ENCODE results near the gene MSL1. TPM values are rescaled to one million over a fixed set of nuclear protein-coding genes. Genes with fewer than 3 reads are reported as not detected.

MSL1 gene
- total and polyA plus RNA-seq, 2 of the 13 experiments (the other 11 are each of a cell fraction or from before 2014, with no cell fraction given) = 63.8 to 88.5 TPM

DNA sequence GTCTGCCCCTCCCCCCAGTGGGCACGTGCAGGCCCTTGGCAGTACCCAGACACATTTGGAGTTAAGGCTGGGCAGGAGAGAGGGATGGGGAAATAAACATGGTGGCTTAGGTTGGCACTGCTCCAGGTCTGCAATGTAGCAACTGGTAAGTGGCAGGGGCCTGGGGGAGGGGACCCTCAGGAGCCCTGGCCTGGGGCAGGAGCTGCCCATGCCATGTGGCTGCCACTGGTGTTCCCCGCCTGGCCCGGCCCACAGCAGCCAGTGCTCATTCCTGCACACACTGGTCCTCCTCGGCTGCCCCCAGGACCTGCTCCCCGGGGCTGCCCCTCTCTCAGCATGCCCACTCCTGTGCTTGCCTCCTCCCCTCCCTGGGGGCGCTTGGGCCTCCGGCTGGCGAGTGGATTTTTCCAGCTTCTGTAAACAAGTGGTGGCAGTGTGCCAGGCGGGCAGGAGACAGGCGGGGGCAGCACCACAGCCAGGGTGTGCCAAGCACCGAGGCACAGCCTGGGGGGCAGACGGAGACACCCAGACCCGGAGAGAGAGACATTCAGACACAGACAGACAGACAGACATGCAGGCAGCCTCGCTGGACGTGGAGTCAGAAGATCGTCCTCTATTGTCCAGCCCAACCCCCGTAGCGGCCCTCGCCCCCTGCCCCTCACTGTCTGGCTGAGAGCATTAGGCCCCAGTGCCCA lies 49.6 kb upstream of the MSL1 start (continued):
- TF ChIP-seq MTA1 (CRISPR knock-in tag; IDR thresholded peaks at IDR 0.05; ENCODE audit: borderline replicate concordance) (peak; percentile 42; the same call in 1 of the 2 replicates), ZNF552 (CRISPR knock-in tag; IDR thresholded peaks at IDR 0.05; ENCODE audit: borderline replicate concordance) (no peak), ZNF619 (CRISPR knock-in tag; IDR thresholded peaks at IDR 0.05) (peak; percentile 47; the same call in 1 of the 2 replicates), FOXP1 (IDR thresholded peaks at IDR 0.05) (no peak), FOXP1 (CRISPR knock-in tag; IDR thresholded peaks at IDR 0.05) (0 out of 2 replicates have a peak, but pooled peaks have one; percentile 48), ZNF768 (CRISPR knock-in tag; IDR thresholded peaks at IDR 0.05) (0 out of 2 replicates have a peak, but pooled peaks have one; percentile 11), YY1 (IDR thresholded peaks at IDR 0.05; ENCODE audit: insufficient read depth, insufficient replicate concordance, low read depth, low read length) (no peak), HNF4A (CRISPR knock-in tag; IDR thresholded peaks at IDR 0.05) (0 out of 2 replicates have a peak, but pooled peaks have one; percentile 29), NONO (IDR thresholded peaks at IDR 0.05) (no peak), NONO (CRISPR knock-in tag; conservative IDR thresholded peaks at IDR 0.05) (0 out of 2 replicates have a peak, but pooled peaks have one; percentile 16), FOXA1 (IDR thresholded peaks at IDR 0.05) (no peak), FOXA1 (CRISPR knock-in tag; IDR thresholded peaks at IDR 0.05) (peak; percentile 85), AGO2 (optimal IDR thresholded peaks at IDR 0.05; ENCODE audit: low read depth, low read length) (peak; percentile 53), DPF2 (CRISPR knock-in tag; IDR thresholded peaks at IDR 0.05; ENCODE audit: borderline replicate concordance, low read depth) (peak; percentile 45; the same call in 1 of the 2 replicates), GATAD2A (CRISPR knock-in tag; IDR thresholded peaks at IDR 0.05) (peak; percentile 82; the same call in 1 of the 2 replicates), KLF11 (CRISPR knock-in tag; IDR thresholded peaks at IDR 0.05) (no peak), ETV6 (CRISPR knock-in tag; conservative IDR thresholded peaks at IDR 0.05) (peak; percentile 37; the same call in 1 of the 2 replicates)
- TF ChIP-seq, protein P1, sequence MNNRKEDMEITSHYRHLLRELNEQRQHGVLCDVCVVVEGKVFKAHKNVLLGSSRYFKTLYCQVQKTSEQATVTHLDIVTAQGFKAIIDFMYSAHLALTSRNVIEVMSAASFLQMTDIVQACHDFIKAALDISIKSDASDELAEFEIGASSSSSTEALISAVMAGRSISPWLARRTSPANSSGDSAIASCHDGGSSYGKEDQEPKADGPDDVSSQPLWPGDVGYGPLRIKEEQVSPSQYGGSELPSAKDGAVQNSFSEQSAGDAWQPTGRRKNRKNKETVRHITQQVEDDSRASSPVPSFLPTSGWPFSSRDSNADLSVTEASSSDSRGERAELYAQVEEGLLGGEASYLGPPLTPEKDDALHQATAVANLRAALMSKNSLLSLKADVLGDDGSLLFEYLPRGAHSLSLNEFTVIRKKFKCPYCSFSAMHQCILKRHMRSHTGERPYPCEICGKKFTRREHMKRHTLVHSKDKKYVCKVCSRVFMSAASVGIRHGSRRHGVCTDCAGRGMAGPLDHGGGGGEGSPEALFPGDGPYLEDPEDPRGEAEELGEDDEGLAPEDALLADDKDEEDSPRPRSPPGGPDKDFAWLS (CRISPR knock-in tag; IDR thresholded peaks at IDR 0.05; ENCODE audit: borderline replicate concordance) = 0 out of 2 replicates have a peak, but pooled peaks have one; percentile 49
- TF ChIP-seq, protein P2, sequence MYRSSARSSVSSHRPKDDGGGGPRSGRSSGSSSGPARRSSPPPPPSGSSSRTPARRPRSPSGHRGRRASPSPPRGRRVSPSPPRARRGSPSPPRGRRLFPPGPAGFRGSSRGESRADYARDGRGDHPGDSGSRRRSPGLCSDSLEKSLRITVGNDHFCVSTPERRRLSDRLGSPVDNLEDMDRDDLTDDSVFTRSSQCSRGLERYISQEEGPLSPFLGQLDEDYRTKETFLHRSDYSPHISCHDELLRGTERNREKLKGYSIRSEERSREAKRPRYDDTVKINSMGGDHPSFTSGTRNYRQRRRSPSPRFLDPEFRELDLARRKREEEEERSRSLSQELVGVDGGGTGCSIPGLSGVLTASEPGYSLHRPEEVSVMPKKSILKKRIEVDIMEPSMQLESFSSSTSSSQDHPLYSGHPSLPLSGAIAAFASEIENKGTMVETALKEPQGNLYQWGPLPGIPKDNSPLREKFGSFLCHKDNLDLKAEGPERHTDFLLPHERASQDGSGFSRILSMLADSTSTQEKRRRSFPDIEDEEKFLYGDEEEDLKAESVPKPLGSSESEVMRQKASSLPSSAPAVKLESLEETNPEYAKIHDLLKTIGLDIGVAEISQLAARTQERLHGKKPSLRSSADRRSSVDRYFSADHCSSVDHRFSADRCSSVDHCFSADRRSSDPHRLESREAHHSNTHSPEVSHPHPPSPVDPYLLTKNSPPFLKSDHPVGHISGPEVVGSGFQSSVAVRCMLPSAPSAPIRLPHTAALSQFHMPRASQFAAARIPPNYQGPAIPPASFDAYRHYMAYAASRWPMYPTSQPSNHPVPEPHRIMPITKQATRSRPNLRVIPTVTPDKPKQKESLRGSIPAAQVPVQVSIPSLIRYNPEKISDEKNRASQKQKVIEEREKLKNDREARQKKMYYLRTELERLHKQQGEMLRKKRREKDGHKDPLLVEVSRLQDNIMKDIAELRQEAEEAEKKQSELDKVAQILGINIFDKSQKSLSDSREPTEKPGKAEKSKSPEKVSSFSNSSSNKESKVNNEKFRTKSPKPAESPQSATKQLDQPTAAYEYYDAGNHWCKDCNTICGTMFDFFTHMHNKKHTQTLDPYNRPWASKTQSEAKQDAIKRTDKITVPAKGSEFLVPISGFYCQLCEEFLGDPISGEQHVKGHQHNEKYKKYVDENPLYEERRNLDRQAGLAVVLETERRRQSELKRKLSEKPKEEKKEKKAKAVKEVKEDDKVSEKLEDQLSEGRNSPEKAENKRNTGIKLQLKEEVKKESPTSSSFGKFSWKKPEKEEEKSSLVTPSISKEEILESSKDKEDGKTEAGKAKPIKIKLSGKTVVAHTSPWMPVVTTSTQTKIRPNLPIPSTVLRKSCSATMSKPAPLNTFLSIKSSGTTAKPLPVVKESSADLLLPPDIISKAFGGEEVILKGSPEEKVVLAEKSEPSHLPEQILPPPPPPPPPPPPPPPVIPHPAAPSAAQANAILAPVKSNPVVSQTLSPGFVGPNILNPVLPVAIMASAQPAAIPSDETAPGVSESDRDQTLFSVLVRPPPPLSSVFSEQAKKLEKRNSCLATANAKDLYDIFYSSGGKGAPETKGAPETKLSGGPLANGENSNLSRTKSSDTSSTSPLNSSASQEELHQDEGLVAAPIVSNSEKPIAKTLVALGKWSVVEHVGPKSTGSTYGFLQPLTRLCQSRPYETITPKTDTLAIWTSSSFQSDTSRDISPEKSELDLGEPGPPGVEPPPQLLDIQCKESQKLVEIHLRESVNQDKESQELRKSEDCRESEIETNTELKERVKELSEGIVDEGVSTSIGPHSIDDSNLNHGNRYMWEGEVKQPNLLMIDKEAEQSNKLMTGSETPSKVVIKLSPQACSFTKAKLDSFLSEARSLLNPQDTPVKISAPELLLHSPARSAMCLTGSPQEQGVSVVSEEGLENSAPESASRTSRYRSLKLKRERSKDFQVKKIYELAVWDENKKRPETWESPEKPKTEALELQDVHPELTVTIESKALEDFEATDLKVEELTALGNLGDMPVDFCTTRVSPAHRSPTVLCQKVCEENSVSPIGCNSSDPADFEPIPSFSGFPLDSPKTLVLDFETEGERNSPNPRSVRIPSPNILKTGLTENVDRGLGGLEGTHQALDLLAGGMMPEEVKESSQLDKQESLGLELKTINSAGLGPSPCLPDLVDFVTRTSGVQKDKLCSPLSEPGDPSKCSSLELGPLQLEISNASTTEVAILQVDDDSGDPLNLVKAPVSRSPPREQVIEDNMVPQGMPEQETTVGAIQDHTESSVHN (CRISPR knock-in tag; IDR thresholded peaks at IDR 0.05) = no peak
- TF ChIP-seq, protein P3, sequence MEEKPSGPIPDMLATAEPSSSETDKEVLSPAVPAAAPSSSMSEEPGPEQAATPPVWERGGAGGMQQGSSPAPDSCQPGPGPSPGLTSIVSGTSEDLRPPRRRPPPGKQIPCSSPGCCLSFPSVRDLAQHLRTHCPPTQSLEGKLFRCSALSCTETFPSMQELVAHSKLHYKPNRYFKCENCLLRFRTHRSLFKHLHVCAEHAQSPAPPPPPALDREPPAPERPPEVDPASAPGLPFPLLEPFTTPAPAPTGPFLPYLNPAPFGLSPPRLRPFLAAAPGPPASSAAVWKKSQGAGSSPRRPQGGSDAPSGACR (CRISPR knock-in tag; IDR thresholded peaks at IDR 0.05) = no peak
